K562 (cell line): ENCODE measurements around the gene UNC93B1.
"Not testable (repeated sequence)": the region's sequence is repeated elsewhere in the genome, so short reads cannot be mapped to it uniquely, and the experiment has no call there.

Source experiments
- ETV5 ChIP-seq: sonication (generic); formaldehyde crosslinking; IDR thresholded peaks from 2 replicates; pipeline ENCODE4 v1.4.0; 2020; ENCODE audit warnings: low read depth, mild to moderate bottlenecking, missing genetic modification reagents
- HSF4 ChIP-seq: fragments of 250-450 bp; sonication (Bioruptor Pico); IDR thresholded peaks from 2 replicates; pipeline ENCODE4 v2.1.2; 2022; ENCODE audit warnings: mild to moderate bottlenecking, moderate library complexity, borderline replicate concordance
- JUN ChIP-seq, 2 experiments: sonication (generic) in 1 of 2; formaldehyde crosslinking in 1 of 2; IDR thresholded peaks; 2 replicates each; pipeline versions ENCODE4 v1.6.1 to v1.8.0; 2012 to 2022; ENCODE audit warnings: borderline replicate concordance in 2 of 2, mild to moderate bottlenecking in 2 of 2, improper control_type of control experiment in 1 of 2, low read depth in 1 of 2, low read length in 1 of 2, missing genetic modification reagents in 1 of 2
- KLF16 ChIP-seq: IDR thresholded peaks from 2 replicates; pipeline ENCODE4 v1.6.1; 2016; ENCODE audit warnings: antibody characterized with exemption
- PHB2 ChIP-seq: fragments of 450-650 bp; IDR thresholded peaks from 2 replicates; pipeline ENCODE4 v1.6.1; 2017; ENCODE audit warnings: low read depth
- TF ChIP-seq, protein P1 (sequence below): sonication (generic); formaldehyde crosslinking; IDR thresholded peaks from 2 replicates; pipeline ENCODE4 v1.9.0; 2022; ENCODE audit warnings: mild to moderate bottlenecking, missing genetic modification reagents

DNA sequence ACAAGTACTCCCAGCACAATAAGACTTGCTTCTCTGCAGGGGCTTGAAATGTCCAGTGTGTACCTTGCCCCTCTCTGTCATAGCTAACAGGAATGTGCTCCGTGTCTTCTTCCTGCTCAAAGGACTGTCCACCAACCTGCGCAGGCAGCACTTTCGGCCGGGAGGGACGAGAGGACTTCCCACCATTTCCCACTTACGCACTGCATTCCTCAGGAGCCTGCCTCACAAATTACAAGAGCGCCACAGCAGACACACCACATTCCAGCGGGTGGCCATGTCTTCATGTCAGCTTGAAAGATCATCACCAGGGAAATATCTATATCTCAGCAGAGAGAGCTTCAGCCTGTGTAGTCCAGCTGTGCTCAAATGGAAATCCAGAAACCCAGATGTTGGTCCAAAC, 53.2 kb downstream of the UNC93B1 start:
- not testable (repeated sequence) for TF ChIP-seq PHB2; JUN (IDR thresholded peaks at IDR 0.05; ENCODE audit: borderline replicate concordance, low read depth, low read length); JUN (CRISPR knock-in tag; IDR thresholded peaks at IDR 0.05; ENCODE audit: borderline replicate concordance); KLF16; HSF4 (CRISPR knock-in tag); ETV5 (CRISPR knock-in tag)
- TF ChIP-seq, protein P1, sequence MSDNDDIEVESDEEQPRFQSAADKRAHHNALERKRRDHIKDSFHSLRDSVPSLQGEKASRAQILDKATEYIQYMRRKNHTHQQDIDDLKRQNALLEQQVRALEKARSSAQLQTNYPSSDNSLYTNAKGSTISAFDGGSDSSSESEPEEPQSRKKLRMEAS, result not testable (repeated sequence)
